Endothelial cell of umbilical vein (primary cell): ENCODE measurements around the gene SLC1A7.

Experiments
- GATA2 ChIP-seq: IDR thresholded peaks from 2 replicates; pipeline ENCODE4 v1.7.0; 2011; ENCODE audit warnings: low read depth, mild to moderate bottlenecking, moderate library complexity, mixed read lengths, low read length; ENCODE audit not compliant: insufficient read length, insufficient read depth
- TF ChIP-seq, protein P1 (sequence below), 2 donors: IDR thresholded peaks; 1 replicate in 1 of 2; 2 replicates in 1 of 2; pipeline ENCODE4 v1.5.1; 2011; ENCODE audit warnings: low read length in 2 of 2, mild to moderate bottlenecking in 2 of 2, moderate library complexity in 2 of 2, control low read depth in 1 of 2, inconsistent platforms in 1 of 2, low read depth in 1 of 2; ENCODE audit not compliant: insufficient read depth in 1 of 2; ENCODE audit errors: extremely low read depth in 1 of 2

DNA sequence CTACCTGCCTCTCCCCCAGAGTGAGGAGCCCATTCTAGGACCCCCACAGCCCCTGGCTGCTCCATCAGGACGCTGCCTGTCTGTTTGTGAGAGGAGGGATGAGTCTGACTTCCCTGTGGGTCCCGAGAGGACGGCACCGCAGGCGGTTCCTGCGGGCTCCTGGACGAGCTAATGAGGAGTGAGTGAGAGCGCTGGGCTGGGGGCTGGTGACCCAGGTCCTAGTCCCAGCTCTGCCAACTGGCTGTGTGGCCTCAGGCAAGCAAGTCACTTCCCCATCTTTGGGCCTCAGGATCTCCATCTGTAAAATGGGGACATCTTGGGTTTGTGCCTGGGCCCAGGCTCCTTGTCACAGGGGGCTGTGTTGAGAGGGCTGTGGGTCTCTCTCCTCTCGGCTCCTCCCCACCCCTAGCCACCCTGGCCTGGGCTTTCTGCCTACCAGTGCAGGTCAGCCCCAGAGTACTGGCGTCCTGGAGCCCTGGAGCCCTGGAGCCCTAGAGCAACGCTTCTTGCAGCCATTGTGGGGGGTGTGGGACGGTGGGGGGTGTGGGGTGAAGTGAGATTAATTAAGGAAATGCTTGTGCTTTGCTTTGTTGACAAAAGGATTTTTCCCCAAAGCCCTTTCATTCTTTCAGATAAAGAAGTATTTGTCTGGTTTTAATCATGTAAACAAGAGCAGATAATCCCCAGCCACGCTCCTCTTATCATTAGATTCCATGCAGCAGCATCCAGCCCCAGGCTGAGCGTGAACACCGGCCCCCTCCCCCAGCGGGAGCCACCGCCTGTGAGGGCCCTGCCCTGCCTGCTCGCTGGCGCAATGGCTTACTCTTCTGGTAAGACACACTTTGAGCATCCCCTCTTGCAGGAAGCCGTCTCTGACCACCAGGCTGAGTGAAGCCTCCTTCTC, 26.8 kb downstream of the SLC1A7 start:
- TF ChIP-seq, protein P1, sequence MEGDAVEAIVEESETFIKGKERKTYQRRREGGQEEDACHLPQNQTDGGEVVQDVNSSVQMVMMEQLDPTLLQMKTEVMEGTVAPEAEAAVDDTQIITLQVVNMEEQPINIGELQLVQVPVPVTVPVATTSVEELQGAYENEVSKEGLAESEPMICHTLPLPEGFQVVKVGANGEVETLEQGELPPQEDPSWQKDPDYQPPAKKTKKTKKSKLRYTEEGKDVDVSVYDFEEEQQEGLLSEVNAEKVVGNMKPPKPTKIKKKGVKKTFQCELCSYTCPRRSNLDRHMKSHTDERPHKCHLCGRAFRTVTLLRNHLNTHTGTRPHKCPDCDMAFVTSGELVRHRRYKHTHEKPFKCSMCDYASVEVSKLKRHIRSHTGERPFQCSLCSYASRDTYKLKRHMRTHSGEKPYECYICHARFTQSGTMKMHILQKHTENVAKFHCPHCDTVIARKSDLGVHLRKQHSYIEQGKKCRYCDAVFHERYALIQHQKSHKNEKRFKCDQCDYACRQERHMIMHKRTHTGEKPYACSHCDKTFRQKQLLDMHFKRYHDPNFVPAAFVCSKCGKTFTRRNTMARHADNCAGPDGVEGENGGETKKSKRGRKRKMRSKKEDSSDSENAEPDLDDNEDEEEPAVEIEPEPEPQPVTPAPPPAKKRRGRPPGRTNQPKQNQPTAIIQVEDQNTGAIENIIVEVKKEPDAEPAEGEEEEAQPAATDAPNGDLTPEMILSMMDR (IDR thresholded peaks at IDR 0.05; ENCODE audit: extremely low read depth in 1 of 2, insufficient read depth in 1 of 2, low read depth in 1 of 2, low read length in 2 of 2) = no peak
- no peak for TF ChIP-seq GATA2
